H9 (cell line): ENCODE results near the gene HDHD3. TPM values are rescaled to one million over a fixed set of nuclear protein-coding genes. Genes with fewer than 3 reads are reported as not detected.

ENCODE experiments used
- DNase-seq: peaks from one replicate; pipeline ENCODE4 v3.0.0-alpha.2; 2017
- H2AFZ ChIP-seq: one replicate; pipeline ENCODE4 v1.6.1; 2013; ENCODE audit warnings: mild to moderate bottlenecking, low read length, control low read depth, moderate library complexity
- H2AK5ac ChIP-seq: 2 replicates; pipeline ENCODE4 v1.6.1; 2013; ENCODE audit warnings: low read length, control low read depth, mixed read lengths; ENCODE audit not compliant: insufficient read length
- H2BK120ac ChIP-seq: one replicate; pipeline ENCODE4 v1.6.1; 2013; ENCODE audit warnings: low read depth, mild to moderate bottlenecking, low read length, control low read depth, inconsistent platforms; ENCODE audit not compliant: poor library complexity, severe bottlenecking
- H2BK12ac ChIP-seq: 2 replicates; pipeline ENCODE4 v1.6.1; 2013; ENCODE audit warnings: low read length, control low read depth, mixed read lengths, low read depth; ENCODE audit not compliant: insufficient read length
- H2BK15ac ChIP-seq: 2 replicates; pipeline ENCODE4 v1.6.1; 2013; ENCODE audit warnings: low read depth, low read length, control low read depth
- H2BK20ac ChIP-seq: one replicate; pipeline ENCODE4 v1.6.1; 2013; ENCODE audit warnings: low read depth, mild to moderate bottlenecking, low read length, control low read depth, inconsistent platforms; ENCODE audit not compliant: poor library complexity, severe bottlenecking
- H2BK5ac ChIP-seq: 2 replicates; pipeline ENCODE4 v1.6.1; 2013; ENCODE audit warnings: low read length, control low read depth, mixed read lengths; ENCODE audit not compliant: insufficient read length
- H3K14ac ChIP-seq: 2 replicates; pipeline ENCODE4 v1.6.1; 2013; ENCODE audit warnings: low read length, control low read depth; ENCODE audit not compliant: insufficient read depth
- H3K18ac ChIP-seq: 2 replicates; pipeline ENCODE4 v1.6.1; 2013; ENCODE audit warnings: low read depth, mild to moderate bottlenecking, mixed read lengths, low read length, control low read depth; ENCODE audit not compliant: insufficient read length
- H3K23ac ChIP-seq: 2 replicates; pipeline ENCODE4 v1.6.1; 2013; ENCODE audit warnings: low read length, control low read depth, mixed read lengths, low read depth; ENCODE audit not compliant: insufficient read length
- H3K23me2 ChIP-seq: 2 replicates; pipeline ENCODE4 v1.6.1; 2013; ENCODE audit warnings: low read depth, mild to moderate bottlenecking, mixed read lengths, low read length, control low read depth; ENCODE audit not compliant: insufficient read length, poor library complexity, severe bottlenecking
- H3K27ac ChIP-seq: 2 replicates; pipeline ENCODE4 v1.5.1; 2013; ENCODE audit warnings: low read length, control low read depth, mixed read lengths, low read depth; ENCODE audit not compliant: insufficient read length
- H3K27me3 ChIP-seq: 2 replicates; pipeline ENCODE4 v1.6.1; 2013; ENCODE audit warnings: low read length, control low read depth, inconsistent platforms; ENCODE audit not compliant: insufficient read depth
- H3K4ac ChIP-seq: 2 replicates; pipeline ENCODE4 v1.6.1; 2013; ENCODE audit warnings: low read depth, mild to moderate bottlenecking, control low read depth, inconsistent platforms, low read length, moderate library complexity
- H3K4me1 ChIP-seq: 2 replicates; pipeline ENCODE4 v1.6.1; 2013; ENCODE audit warnings: low read length, control low read depth, inconsistent platforms; ENCODE audit not compliant: insufficient read depth
- H3K4me2 ChIP-seq: 2 replicates; pipeline ENCODE4 v1.6.1; 2013; ENCODE audit warnings: low read length, control low read depth, mixed read lengths; ENCODE audit not compliant: insufficient read length, insufficient read depth
- H3K56ac ChIP-seq: 2 replicates; pipeline ENCODE4 v1.6.1; 2013; ENCODE audit warnings: low read depth, mild to moderate bottlenecking, mixed read lengths, low read length, control low read depth; ENCODE audit not compliant: insufficient read length
- H3K79me1 ChIP-seq: 2 replicates; pipeline ENCODE4 v1.6.1; 2013; ENCODE audit warnings: low read depth, mild to moderate bottlenecking, moderate library complexity, low read length, control low read depth, inconsistent platforms; ENCODE audit not compliant: insufficient read depth, poor library complexity, severe bottlenecking
- H3K79me2 ChIP-seq: 2 replicates; pipeline ENCODE4 v1.6.1; 2013; ENCODE audit warnings: low read length, control low read depth, inconsistent platforms; ENCODE audit not compliant: insufficient read depth
- H3K9ac ChIP-seq: 2 replicates; pipeline ENCODE4 v1.6.1; 2013; ENCODE audit warnings: low read length, control low read depth, mixed read lengths; ENCODE audit not compliant: insufficient read length; ENCODE audit errors: extremely low read depth
- H3K9me3 ChIP-seq: one replicate; pipeline ENCODE4 v1.6.1; 2013; ENCODE audit warnings: low read depth, low read length, inconsistent platforms; ENCODE audit not compliant: control insufficient read depth
- H3T11ph ChIP-seq: one replicate; pipeline ENCODE4 v1.6.1; 2013; ENCODE audit warnings: mild to moderate bottlenecking, low read length, control low read depth, inconsistent platforms
- H4K20me1 ChIP-seq: one replicate; pipeline ENCODE4 v1.6.1; 2013; ENCODE audit not compliant: control insufficient read depth, insufficient read length, insufficient read depth
- H4K5ac ChIP-seq: 2 replicates; pipeline ENCODE4 v1.6.1; 2013; ENCODE audit warnings: low read depth, mild to moderate bottlenecking, mixed read lengths, low read length, control low read depth; ENCODE audit not compliant: insufficient read length
- H4K8ac ChIP-seq: replicated peaks from 2 replicates; pipeline ENCODE4 v1.6.1; 2013; ENCODE audit warnings: low read length, control low read depth, mixed read lengths, low read depth; ENCODE audit not compliant: insufficient read length
- H4K91ac ChIP-seq: 2 replicates; pipeline ENCODE4 v1.6.1; 2013; ENCODE audit warnings: low read depth, mild to moderate bottlenecking, moderate library complexity, mixed read lengths, low read length, control low read depth; ENCODE audit not compliant: insufficient read length
- H3K27ac Mint-ChIP-seq, 3 experiments: 2 replicates in 2 of 3; 3 replicates in 1 of 3; pipeline ENCODE4 v1.8.0; 2020 to 2021; ENCODE audit warnings: mixed read lengths in 3 of 3, mild to moderate bottlenecking in 1 of 3, moderate library complexity in 1 of 3
- H3K27me3 Mint-ChIP-seq: 2 replicates; pipeline ENCODE4 v1.8.0; 2021; ENCODE audit warnings: low read depth, mild to moderate bottlenecking, moderate library complexity, mixed read lengths
- H3K36me3 Mint-ChIP-seq, 3 experiments: 2 replicates in 2 of 3; 3 replicates in 1 of 3; pipeline ENCODE4 v1.8.0; 2020 to 2021; ENCODE audit warnings: low read depth in 3 of 3, mixed read lengths in 3 of 3; ENCODE audit not compliant: insufficient read depth in 1 of 3
- H3K4me1 Mint-ChIP-seq, 2 experiments: 2 replicates each; pipeline ENCODE4 v1.8.0; 2020; ENCODE audit warnings: mixed read lengths in 2 of 2
- H3K4me3 Mint-ChIP-seq, 2 experiments: 2 replicates in 1 of 2; 3 replicates in 1 of 2; pipeline ENCODE4 v1.8.0; 2020 to 2021; ENCODE audit warnings: mild to moderate bottlenecking in 2 of 2, mixed read lengths in 2 of 2, moderate library complexity in 1 of 2
- H3K9me3 Mint-ChIP-seq, 2 experiments: 2 replicates in 1 of 2; 3 replicates in 1 of 2; pipeline ENCODE4 v1.8.0; 2020; ENCODE audit warnings: mild to moderate bottlenecking in 2 of 2, mixed read lengths in 2 of 2, moderate library complexity in 1 of 2
- WGBS: extraction: QIAGEN DNeasy Blood & Tissue Kit; methylation state at CpG from one replicate; pipeline ENCODE4 v1.1.7; 2013; ENCODE audit warnings: missing lambda C conversion rate, low lambda C conversion rate, mixed read lengths; ENCODE audit not compliant: insufficient read length; ENCODE audit errors: extremely low coverage; 5-methylcytosine and 5-hydroxymethylcytosine counted together
- total RNA-seq: library from RNA; stranded (reverse); gene quantifications from 2 replicates; pipeline ENCODE4 v1.2.1, GENCODE V29; 2021
- TF ChIP-seq, protein P1 (sequence below): fragments of 200-600 bp; sonication (generic); conservative IDR thresholded peaks from 3 replicates; pipeline ENCODE4 v1.8.0; 2021; ENCODE audit warnings: antibody characterized with exemption, mild to moderate bottlenecking

Gene HDHD3
- total RNA-seq, 1 experiment from 2014 or later, result 10.9 TPM

DNA sequence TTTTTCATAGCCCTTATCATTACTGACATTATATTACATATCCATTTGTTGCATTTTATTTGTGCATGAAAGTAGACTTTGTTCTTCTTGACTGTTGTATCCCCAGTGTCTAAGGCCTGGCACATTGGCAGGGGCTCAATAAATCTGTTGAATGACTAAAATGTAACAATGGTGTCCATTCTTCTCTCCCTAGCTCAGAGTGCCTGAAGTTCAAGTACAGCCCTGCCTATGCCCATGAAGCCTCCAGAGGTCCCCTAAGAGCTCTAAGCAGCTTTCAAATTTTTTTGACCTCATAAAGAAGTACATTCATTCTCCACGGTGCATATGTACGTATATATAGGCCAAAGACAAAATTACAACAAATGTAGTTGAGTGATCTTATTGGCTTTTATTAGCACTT is 31.6 kb downstream of the HDHD3 start:
- H3K18ac ChIP-seq, result no peak overlapping the region
- H4K91ac ChIP-seq, result no peak overlapping the region
- H2BK120ac ChIP-seq, result no peak overlapping the region
- no peaks in the 10 kb centered on the region for H3K79me1 ChIP-seq
- no peak overlapping the region for H3K4me3 Mint-ChIP-seq
- no CpG with 5 or more reads among the region's 2 CpGs for WGBS
- H3K27me3 Mint-ChIP-seq, result peaks cover 54% of the 10 kb centered on the region
- no peak overlapping the region for H3K9ac ChIP-seq
- H3K56ac ChIP-seq, result no peak overlapping the region
- H3K36me3 Mint-ChIP-seq, result no peaks in the 10 kb centered on the region
- no peak overlapping the region for H4K8ac ChIP-seq
- H3K23ac ChIP-seq, result no peak overlapping the region
- no peak overlapping the region for H3K14ac ChIP-seq
- no peak overlapping the region for H2BK12ac ChIP-seq
- no peak overlapping the region for H3K4me2 ChIP-seq
- no peaks in the 10 kb centered on the region; a peak in 1 of 5 replicates for H3K9me3 Mint-ChIP-seq
- no peak overlapping the region for H2BK20ac ChIP-seq
- H2AFZ ChIP-seq, result no peak overlapping the region
- H3K27ac Mint-ChIP-seq, result no peak overlapping the region
- no peak overlapping the region for H2BK15ac ChIP-seq
- H4K20me1 ChIP-seq, result no peaks in the 10 kb centered on the region
- H3K79me2 ChIP-seq, result no peaks in the 10 kb centered on the region
- H4K5ac ChIP-seq, result no peak overlapping the region
- H2AK5ac ChIP-seq, result no peak overlapping the region
- no peaks in the 10 kb centered on the region for H3K9me3 ChIP-seq
- no peak overlapping the region for H3K4ac ChIP-seq
- H3K4me1 Mint-ChIP-seq, result peaks cover 8 to 9% of the 10 kb centered on the region in 2 experiments
- H3K4me1 ChIP-seq, result no peaks in the 10 kb centered on the region; the same call in 1 of the 2 replicates
- no peak overlapping the region for H2BK5ac ChIP-seq
- H3K23me2 ChIP-seq, result peaks cover 10% of the 10 kb centered on the region
- DNase-seq, result no peak
- TF ChIP-seq, protein P1, sequence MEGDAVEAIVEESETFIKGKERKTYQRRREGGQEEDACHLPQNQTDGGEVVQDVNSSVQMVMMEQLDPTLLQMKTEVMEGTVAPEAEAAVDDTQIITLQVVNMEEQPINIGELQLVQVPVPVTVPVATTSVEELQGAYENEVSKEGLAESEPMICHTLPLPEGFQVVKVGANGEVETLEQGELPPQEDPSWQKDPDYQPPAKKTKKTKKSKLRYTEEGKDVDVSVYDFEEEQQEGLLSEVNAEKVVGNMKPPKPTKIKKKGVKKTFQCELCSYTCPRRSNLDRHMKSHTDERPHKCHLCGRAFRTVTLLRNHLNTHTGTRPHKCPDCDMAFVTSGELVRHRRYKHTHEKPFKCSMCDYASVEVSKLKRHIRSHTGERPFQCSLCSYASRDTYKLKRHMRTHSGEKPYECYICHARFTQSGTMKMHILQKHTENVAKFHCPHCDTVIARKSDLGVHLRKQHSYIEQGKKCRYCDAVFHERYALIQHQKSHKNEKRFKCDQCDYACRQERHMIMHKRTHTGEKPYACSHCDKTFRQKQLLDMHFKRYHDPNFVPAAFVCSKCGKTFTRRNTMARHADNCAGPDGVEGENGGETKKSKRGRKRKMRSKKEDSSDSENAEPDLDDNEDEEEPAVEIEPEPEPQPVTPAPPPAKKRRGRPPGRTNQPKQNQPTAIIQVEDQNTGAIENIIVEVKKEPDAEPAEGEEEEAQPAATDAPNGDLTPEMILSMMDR, result no peak
- H3K27me3 ChIP-seq, result no peaks in the 10 kb centered on the region; the same call in 1 of the 2 replicates
- H3K27ac ChIP-seq, result no peak overlapping the region
- H3T11ph ChIP-seq, result no peak overlapping the region
